C4-2B (cell line): ENCODE measurements around the gene IL17RD.

Source experiments
- ZFX ChIP-seq: fragments of 450-650 bp; IDR thresholded peaks from 2 replicates; pipeline ENCODE4 v1.6.1; 2017
- TF ChIP-seq, protein P1 (sequence below): fragments of 450-650 bp; conservative IDR thresholded peaks from 2 replicates; pipeline ENCODE4 v1.5.1; 2017; ENCODE audit warnings: mild to moderate bottlenecking

DNA sequence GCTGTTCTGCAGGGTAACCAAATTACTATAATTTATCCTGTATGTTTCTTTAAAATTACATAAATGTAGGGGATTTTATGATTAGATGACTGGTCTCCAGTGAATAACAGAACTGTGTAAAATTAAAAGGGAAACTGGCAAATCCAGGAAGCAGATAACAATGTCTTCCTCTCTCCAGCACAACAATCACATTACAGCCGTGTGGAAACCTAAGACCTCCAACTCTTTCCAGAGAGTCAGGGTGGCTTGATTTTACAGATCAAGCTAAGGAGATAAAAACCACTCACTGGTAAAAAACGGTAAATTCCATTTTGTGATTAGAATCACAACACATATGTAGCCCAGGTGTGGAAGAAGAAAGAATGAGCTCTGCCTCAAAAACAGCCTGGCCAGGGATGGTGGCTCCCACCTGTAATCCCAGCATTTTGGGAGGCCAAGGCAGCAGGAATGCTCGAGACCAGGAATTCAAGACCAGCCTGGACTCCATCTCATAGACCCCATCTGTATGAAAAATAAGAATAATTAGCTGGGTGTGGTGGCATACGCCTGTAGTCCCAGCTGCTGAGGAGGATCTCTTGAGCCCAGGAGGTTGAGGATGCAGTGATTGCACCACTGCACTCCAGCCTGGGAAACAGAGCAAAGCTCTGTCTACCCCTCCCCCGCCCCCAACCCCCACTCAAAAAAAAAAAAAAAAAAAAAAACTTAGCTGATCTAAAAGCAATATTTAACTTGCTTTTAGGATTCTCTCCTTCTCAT, 29.0 kb downstream of the IL17RD start:
- TF ChIP-seq, protein P1, sequence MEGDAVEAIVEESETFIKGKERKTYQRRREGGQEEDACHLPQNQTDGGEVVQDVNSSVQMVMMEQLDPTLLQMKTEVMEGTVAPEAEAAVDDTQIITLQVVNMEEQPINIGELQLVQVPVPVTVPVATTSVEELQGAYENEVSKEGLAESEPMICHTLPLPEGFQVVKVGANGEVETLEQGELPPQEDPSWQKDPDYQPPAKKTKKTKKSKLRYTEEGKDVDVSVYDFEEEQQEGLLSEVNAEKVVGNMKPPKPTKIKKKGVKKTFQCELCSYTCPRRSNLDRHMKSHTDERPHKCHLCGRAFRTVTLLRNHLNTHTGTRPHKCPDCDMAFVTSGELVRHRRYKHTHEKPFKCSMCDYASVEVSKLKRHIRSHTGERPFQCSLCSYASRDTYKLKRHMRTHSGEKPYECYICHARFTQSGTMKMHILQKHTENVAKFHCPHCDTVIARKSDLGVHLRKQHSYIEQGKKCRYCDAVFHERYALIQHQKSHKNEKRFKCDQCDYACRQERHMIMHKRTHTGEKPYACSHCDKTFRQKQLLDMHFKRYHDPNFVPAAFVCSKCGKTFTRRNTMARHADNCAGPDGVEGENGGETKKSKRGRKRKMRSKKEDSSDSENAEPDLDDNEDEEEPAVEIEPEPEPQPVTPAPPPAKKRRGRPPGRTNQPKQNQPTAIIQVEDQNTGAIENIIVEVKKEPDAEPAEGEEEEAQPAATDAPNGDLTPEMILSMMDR, result no peak
- no peak for TF ChIP-seq ZFX
